Measurements from ENCODE around the gene RAC2.

RAC2 gene

DNA sequence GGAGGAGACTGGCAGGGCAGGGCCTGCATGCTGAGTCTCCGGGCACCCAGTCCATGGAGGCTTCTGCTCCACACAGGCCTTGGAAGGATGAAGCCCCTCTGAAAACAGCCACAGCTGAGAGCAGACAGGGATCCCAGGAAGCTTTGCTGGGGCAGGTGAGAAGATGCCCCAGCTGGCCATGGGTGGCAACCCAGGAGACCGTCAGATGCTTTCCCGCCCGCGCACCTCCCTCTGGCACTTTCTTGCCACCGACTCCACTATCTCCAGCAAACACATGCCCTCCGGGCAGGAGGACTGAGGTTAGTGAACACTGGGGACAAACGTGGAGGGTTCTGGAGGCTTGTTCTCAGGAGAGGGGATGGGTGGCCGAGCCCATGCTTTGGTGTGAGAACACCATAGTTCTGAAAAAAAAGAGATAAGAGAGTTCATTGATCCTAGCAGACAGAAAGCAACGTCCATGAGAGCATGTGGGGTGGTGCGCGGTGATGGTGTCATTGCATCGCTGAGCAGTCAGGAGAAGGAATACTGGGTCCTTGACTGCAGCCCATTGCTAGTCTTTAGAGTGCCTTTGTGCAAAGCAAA is 58.3 kb downstream of the RAC2 start:
- no peak for DNase-seq

DNA sequence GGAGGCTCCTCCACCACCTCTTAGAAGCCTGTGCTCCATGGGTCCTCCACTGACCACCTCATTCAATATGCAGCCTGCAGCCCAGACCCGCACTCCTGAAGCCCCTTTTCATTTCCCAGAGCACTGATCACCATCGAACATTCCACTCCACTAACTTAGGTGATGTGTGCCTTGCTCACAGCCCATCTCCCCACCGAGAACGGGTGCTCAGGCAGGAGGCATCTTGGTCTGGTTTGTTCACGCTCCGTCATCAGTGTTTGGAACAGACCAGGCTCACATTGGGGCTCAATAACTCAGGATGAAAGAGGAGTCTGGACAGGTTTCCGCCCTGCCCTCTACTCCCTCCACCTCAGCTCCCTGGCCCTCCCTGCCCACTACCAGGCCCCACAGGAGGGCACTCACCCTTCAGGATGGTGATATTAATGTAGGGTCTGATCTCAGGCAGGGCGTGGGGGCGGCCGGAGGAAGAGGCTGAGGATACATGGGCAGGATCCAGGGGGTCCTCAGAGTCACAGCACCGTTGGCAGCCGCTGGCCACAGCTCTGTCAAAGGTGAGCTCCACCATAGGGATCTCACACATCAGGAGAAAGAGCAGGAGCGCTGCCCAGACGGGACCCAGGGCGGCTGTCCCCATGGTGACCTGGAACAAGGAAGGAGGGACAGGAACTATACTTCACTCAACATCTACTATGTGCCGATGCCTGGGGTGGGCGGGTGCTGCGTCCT is 59.1 kb downstream of the RAC2 start:
- no peak for DNase-seq

GRCh38 chr22:37184380-37184755 is 59.7 kb downstream of the RAC2 start:
- no peak for DNase-seq

DNA sequence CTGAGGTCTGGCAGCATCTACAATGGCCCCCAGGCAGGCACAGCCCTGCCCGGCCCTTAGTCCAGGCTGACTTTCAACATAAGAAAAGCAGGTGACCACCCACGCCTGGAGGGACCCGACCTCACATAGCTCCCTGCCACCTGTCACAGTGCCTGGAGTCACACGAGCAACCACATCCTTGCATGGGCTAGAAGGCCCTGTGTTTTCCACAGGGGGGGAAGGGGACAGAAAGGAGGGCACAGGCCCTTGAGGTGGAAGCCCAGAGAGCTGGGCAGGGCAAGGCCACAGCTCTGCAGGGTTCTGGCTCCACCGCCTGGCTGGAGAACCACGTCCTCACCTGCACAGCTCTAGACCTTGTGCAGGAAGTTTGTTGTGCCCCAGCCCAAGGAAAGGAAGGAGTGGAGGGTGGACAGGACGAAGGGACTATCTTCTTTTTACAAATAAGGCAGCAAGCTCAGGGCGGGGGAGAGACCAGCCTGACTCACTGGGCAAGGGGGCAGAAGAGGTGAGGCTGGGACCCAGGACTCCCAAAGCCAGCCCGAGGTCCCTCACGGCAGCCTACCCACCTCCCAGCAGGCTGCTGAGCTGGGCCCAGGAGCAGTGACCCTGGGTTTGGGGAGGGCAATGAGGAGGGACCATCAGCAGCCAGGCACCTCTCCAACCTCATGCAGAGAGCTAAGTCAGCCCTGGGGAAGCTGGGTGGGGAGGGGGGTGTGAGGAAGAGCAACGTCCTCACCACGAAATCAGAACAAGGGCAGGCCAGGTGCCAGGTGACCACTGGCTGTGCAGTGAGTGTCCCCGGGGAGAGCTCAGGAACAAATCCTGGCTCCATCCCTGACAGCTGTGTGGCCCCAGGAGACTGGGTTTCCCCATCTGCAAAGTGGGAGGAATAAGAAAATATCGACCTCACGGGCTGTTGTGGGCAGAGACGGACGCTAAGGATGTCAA is 60.4 kb downstream of the RAC2 start:
- DNase-seq: no peak

GRCh38 chr22:37182949-37183245 is 61.2 kb downstream of the RAC2 start:
- DNase-seq: no peak

DNA sequence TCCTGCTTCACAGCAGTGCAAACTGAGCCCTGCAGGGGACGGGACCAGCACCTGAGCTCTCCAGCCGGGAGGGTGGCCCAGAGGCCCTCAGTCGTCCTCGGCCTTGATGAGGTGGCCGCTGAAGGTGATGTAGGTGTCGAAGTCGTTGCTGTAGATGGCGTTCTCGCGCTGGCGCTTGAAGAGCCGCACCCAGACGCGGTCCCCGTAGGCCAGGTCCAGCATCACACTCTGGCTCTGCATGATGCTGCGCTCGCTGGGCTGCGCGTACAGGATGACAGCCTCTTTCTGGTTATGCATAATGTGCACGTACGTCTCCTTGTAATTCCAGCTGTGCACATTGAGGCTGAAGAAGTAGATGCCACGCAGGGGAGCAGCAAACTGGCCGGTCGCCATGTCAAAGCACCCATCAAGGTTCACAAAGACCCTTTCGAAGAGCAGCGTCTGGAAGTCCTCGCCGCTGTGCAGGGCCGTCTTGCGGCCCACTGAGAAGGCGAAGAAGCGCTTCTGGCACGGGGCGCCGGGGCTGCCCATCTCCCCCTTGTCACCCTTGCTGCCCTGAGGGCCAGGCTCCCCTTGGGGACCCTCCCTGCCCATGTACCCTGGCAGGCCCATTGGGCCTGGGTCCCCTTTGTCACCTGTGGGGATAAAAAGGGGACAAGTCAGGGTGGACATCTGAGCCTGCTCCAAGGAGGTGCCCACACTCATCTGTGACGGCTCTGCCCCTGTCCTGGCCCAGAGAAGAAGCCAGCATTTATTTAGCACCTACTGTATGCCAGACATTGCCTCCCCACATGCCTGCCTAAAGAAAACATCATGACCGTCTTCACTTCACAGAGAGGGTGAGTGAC is 61.7 kb downstream of the RAC2 start:
- no peak for DNase-seq

DNA sequence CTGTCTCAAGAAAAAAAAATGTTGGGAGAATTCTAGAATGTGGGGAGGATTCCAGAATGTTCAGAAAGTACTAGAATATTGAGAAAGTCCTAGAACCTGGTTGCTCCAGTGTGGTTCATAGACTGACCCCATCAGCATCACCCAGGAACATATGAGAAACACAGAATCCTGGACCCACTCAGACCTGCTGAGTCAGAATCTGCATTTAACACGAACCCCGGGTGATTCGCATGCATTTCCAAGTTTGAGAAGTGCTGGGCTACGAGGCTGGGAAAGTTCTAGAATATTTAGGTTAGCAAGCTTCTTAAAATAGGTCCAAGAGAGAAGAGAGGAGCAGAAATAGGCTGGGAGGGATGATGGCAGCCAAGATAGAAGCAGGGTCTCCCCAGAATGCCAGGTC is 62.4 kb downstream of the RAC2 start:
- no peak for DNase-seq

DNA sequence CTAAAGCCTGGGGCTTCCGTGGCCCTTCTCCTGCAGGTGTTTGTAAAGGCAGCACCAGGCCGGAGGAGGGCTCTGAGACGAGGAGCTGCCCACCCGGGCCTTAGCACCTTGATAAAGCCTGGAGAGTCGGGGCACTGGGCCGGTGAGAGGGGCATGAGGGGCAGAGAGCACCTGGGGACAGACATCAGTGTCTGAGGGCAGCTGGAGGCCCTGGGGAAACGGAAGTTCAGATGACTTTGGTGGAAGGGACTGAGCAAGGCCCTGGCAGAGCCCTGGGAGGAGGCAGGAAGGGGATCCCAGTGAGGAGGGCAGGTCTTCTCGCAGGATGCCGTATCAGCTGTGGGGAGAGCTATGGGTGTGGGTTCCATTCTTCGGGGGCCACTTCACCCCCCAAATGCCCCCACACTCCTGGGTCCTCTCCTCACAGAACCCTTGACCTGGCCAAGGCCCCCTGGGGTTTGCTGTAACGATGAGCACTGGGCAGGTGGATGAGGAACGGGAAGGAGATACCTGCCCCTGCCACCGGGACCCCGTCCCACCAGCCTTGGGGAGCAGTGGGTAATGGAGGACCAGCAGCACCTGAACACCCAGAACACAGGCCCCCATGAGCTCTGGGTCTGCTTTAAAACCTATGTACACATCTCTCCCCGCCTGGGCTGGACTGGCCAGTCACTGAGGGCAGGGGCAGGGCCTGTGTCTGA is 63.4 kb downstream of the RAC2 start:
- DNase-seq: no peak

GRCh38 chr22:37179622-37180420 is 64.2 kb downstream of the RAC2 start:
- no peak for DNase-seq

- DNase-seq: no peak
Observed at GRCh38 chr22:37179126-37179470, 65.0 kb downstream of the RAC2 start.

GRCh38 chr22:37178350-37179125 is 65.5 kb downstream of the RAC2 start:
- no peak for DNase-seq

- no peak for DNase-seq
Observed at GRCh38 chr22:37177755-37178154, 66.3 kb downstream of the RAC2 start.

DNA sequence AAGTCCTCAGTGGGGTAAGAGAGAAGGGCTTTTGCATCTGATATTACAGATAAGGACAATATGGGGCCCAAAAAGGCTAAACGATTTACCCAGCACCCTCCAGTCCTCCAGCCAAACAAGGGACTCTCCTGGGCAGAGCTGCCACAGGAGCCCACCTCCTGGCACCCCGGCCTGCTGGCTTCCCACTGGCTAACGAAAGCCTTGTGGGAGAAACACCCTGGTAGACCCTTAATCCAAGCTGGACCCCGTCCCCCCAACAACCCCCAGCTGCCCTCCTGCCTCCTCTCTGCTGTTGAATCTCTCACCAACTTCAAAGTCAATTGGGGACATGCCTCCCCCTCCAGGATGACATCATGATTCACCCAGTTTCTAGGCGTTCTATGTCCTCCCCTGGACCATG is 66.8 kb downstream of the RAC2 start:
- no peak for DNase-seq

GRCh38 chr22:37176464-37177061 is 67.5 kb downstream of the RAC2 start:
- no peak for DNase-seq

DNA sequence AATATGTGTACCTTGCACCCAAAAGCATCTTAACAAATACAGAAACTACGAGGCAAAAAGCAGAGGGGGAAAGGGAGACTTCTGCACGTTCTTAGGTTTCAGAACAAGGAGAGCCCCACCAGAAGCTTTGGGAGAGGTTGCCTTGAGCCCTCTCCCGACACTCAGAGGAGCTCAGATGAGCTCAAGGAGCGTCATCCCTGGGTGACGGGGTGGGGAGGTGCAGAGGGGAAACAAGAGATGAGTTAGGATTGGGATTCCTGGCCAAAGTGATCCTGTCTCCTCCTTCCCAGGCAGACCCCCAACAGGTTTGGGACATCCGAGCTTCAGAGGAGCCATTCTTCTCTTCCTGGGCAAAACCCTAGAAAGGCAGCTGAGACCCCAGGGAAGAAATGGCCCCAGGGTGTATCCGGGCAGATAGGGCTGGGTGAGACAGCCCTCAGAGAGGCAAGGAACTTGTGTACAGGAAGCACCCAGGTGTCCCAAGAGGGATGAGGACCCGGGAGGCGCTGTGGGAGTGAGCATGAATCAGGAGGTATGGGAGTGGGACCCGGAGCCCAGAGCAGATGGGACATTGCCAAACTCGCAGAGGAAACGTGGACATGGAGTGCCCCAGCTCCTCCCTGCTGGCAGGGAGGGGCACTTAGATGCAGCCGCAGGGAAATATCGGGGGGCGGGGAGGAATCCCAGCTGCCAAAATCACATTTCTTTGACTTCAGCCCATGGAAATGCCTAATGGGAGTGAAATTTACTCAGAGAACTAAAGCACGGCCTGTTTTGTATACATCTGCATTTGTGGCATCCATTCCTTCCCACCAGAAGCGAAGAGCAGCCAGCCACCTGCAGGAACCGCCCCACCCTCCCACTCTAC is 68.4 kb downstream of the RAC2 start:
- DNase-seq: no peak

All from stimulated activated CD4-positive, alpha-beta T cell treated with anti-CD3 and anti-CD28 coated beads, Interleukin-15, amount 100 ng/mL, for 24 hours (primary cell).